ENCODE data around the gene CCIN. TPM values are rescaled to one million over a fixed set of nuclear protein-coding genes. Genes with fewer than 3 reads are reported as not detected.

Gene CCIN
- polyA plus RNA-seq, 1 of the 3 experiments (the other 2 are of a cell fraction): 0.54 TPM

DNA sequence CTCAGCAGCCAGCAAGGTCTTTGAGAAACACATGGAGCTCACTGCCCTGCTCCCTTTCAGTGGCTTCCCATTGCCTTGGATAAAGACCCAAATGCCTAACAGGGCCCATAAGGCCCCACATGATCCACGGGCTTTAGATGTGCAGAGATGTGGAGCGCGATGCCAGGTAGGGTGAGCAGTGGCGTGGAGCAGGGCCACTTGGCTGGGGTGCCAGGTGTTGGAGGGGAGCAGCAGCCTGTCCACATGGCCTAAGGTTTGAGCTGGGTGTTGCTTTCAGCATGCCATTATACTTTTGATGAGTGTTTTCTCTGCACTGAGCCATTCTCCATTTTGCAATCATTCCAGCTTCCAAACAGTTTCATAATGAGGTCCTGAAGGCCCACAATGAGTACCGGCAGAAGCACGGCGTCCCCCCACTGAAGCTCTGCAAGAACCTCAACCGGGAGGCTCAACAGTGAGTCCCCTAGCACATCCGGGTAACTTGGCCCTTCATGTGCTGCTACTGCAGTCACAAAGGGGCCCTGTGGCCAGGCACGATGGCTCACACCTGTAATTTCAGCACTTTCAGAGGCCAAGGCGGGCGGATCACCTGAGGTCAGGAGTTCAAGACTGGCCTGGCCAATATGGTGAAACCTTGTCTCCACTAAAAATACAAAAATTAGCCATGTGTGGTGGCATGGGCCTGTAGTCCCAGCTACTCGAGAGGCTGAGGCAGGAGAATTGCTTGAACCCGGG is 21.6 kb upstream of the CCIN start:
- CTCF ChIA-PET: interaction anchor here (1.1 to 7.0 kb wide), 4 partner anchors 11 to 45 kb away, joined by 3 to 105 read pairs (median 6); partner anchors contain the start of gene GLIPR2
- Histone ChIP-seq H3K9ac (no peak overlapping the region), H3K27ac (ENCODE audit: low read depth in 2 of 2, low read length in 1 of 2) (peak overlapping the region in 1 of 2 experiments; percentile 98; a peak in 3 of 4 replicates), H3F3A (replicated peaks; ENCODE audit: insufficient read depth) (peaks cover 40% of the 10 kb centered on the region), H3K9me3 (no peaks in the 10 kb centered on the region), H3K9me2 (no peaks in the 10 kb centered on the region), H3K79me2 (ENCODE audit: insufficient read depth) (peaks cover 2% of the 10 kb centered on the region; the same call in 1 of the 2 replicates), H3K27me3 (ENCODE audit: insufficient read depth) (no peaks in the 10 kb centered on the region), H3K4me3 (ENCODE audit: low read depth in 2 of 2, low read length in 1 of 2) (no peak overlapping the region), H2AFZ (ENCODE audit: low read depth) (no peak overlapping the region), H3K4me1 (ENCODE audit: control insufficient read depth in 1 of 2, insufficient read depth in 2 of 2, low read depth in 1 of 2, low read length in 1 of 2) (peaks cover 15 to 41% of the 10 kb centered on the region in 2 experiments; a peak in 3 of 4 replicates), H4K20me1 (ENCODE audit: insufficient read depth) (no peaks in the 10 kb centered on the region), H3K36me3 (replicated peaks in 1 of 2; ENCODE audit: control insufficient read depth in 1 of 2, insufficient read depth in 2 of 2, low read length in 1 of 2) (peaks cover 0 to 33% of the 10 kb centered on the region in 2 experiments), H3K4me2 (0 out of 2 replicates have a peak overlapping the region, but pooled peaks have one; percentile 74)
- TF ChIP-seq TCF12 (IDR thresholded peaks at IDR 0.05): no peak
- no peak for TF ChIP-seq EZH2phosphoT487 (IDR thresholded peaks at IDR 0.05; ENCODE audit: borderline replicate concordance, low read depth)
- TF ChIP-seq, protein P1, sequence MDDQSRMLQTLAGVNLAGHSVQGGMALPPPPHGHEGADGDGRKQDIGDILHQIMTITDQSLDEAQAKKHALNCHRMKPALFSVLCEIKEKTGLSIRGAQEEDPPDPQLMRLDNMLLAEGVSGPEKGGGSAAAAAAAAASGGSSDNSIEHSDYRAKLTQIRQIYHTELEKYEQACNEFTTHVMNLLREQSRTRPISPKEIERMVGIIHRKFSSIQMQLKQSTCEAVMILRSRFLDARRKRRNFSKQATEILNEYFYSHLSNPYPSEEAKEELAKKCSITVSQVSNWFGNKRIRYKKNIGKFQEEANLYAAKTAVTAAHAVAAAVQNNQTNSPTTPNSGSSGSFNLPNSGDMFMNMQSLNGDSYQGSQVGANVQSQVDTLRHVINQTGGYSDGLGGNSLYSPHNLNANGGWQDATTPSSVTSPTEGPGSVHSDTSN (IDR thresholded peaks at IDR 0.05): no peak
- no peak for TF ChIP-seq FOXM1 (IDR thresholded peaks at IDR 0.05; ENCODE audit: low read depth)
- no peak for TF ChIP-seq RAD21 (IDR thresholded peaks at IDR 0.05; ENCODE audit: low read length)
- no peak for TF ChIP-seq FOXJ3 (CRISPR knock-in tag; IDR thresholded peaks at IDR 0.05)
- no peak for TF ChIP-seq GATA2 (CRISPR knock-in tag; IDR thresholded peaks at IDR 0.05)
- TF ChIP-seq, protein P2, sequence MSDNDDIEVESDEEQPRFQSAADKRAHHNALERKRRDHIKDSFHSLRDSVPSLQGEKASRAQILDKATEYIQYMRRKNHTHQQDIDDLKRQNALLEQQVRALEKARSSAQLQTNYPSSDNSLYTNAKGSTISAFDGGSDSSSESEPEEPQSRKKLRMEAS (IDR thresholded peaks at IDR 0.05; ENCODE audit: low read depth): no peak
- TF ChIP-seq, protein P3, sequence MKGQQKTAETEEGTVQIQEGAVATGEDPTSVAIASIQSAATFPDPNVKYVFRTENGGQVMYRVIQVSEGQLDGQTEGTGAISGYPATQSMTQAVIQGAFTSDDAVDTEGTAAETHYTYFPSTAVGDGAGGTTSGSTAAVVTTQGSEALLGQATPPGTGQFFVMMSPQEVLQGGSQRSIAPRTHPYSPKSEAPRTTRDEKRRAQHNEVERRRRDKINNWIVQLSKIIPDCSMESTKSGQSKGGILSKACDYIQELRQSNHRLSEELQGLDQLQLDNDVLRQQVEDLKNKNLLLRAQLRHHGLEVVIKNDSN (IDR thresholded peaks at IDR 0.05; ENCODE audit: borderline replicate concordance, low read depth): no peak
- no peak for TF ChIP-seq RXRA (IDR thresholded peaks at IDR 0.05; ENCODE audit: borderline replicate concordance, low read depth)
- TF ChIP-seq, protein P4, sequence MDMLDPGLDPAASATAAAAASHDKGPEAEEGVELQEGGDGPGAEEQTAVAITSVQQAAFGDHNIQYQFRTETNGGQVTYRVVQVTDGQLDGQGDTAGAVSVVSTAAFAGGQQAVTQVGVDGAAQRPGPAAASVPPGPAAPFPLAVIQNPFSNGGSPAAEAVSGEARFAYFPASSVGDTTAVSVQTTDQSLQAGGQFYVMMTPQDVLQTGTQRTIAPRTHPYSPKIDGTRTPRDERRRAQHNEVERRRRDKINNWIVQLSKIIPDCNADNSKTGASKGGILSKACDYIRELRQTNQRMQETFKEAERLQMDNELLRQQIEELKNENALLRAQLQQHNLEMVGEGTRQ (IDR thresholded peaks at IDR 0.05; ENCODE audit: borderline replicate concordance, low read depth, low read length): no peak
- TF ChIP-seq JUND (IDR thresholded peaks at IDR 0.05): no peak
- TF ChIP-seq MXI1 (IDR thresholded peaks at IDR 0.05; ENCODE audit: low read depth, low read length): no peak
- no peak for TF ChIP-seq TAF1 (IDR thresholded peaks at IDR 0.05; ENCODE audit: borderline replicate concordance, low read depth, low read length)
- TF ChIP-seq SIN3A (IDR thresholded peaks at IDR 0.05; ENCODE audit: borderline replicate concordance, low read depth, low read length): no peak
- TF ChIP-seq FOSL2 (IDR thresholded peaks at IDR 0.05; ENCODE audit: borderline replicate concordance, low read depth): no peak
- TF ChIP-seq, protein P5, sequence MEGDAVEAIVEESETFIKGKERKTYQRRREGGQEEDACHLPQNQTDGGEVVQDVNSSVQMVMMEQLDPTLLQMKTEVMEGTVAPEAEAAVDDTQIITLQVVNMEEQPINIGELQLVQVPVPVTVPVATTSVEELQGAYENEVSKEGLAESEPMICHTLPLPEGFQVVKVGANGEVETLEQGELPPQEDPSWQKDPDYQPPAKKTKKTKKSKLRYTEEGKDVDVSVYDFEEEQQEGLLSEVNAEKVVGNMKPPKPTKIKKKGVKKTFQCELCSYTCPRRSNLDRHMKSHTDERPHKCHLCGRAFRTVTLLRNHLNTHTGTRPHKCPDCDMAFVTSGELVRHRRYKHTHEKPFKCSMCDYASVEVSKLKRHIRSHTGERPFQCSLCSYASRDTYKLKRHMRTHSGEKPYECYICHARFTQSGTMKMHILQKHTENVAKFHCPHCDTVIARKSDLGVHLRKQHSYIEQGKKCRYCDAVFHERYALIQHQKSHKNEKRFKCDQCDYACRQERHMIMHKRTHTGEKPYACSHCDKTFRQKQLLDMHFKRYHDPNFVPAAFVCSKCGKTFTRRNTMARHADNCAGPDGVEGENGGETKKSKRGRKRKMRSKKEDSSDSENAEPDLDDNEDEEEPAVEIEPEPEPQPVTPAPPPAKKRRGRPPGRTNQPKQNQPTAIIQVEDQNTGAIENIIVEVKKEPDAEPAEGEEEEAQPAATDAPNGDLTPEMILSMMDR (IDR thresholded peaks at IDR 0.05): no peak
- no peak for TF ChIP-seq TEAD4 (IDR thresholded peaks at IDR 0.05; ENCODE audit: borderline replicate concordance, insufficient read depth)
- POLR2A ChIA-PET: interaction anchor here (2.7 kb wide), 1 partner anchor 18 kb away, joined by 38 read pairs; no protein-coding TSS in a partner anchor
- 96% methylated on average over 13 of the region's 14 CpGs for WGBS (ENCODE audit: low lambda C conversion rate)
- no peak for DNase-seq

All from SK-N-SH (cell line).